Tibial nerve (tissue), 4 donors: ENCODE results near the gene SUSD1.

Experiments used
- EP300 ChIP-seq, 2 donors: sonication (generic); formaldehyde crosslinking; IDR thresholded peaks; one replicate each; pipeline ENCODE4 v1.6.1; 2017; ENCODE audit warnings: antibody characterized with exemption in 2 of 2, mild to moderate bottlenecking in 1 of 2
- POLR2A ChIP-seq, 2 donors: fragments of 450-650 bp; IDR thresholded peaks; one replicate each; pipeline ENCODE4 v1.6.1; 2017; ENCODE audit warnings: antibody characterized with exemption in 2 of 2, mild to moderate bottlenecking in 2 of 2, moderate library complexity in 2 of 2
- TF ChIP-seq, protein P1 (sequence below), 5 experiments: fragments of 200-600 bp in 3 of 5; fragments of 450-650 bp in 2 of 5; sonication (generic) in 3 of 5; IDR thresholded peaks; one replicate each; pipeline ENCODE4 v1.5.1; 2016 to 2019; ENCODE audit warnings: antibody characterized with exemption in 5 of 5, mild to moderate bottlenecking in 3 of 5, moderate library complexity in 2 of 5

GRCh38 chr9:112110777-112111113, 64.4 kb downstream of the SUSD1 start:
- TF ChIP-seq POLR2A (IDR thresholded peaks at IDR 0.05) (no peak), EP300 (IDR thresholded peaks at IDR 0.05) (no peak)
- TF ChIP-seq, protein P1, sequence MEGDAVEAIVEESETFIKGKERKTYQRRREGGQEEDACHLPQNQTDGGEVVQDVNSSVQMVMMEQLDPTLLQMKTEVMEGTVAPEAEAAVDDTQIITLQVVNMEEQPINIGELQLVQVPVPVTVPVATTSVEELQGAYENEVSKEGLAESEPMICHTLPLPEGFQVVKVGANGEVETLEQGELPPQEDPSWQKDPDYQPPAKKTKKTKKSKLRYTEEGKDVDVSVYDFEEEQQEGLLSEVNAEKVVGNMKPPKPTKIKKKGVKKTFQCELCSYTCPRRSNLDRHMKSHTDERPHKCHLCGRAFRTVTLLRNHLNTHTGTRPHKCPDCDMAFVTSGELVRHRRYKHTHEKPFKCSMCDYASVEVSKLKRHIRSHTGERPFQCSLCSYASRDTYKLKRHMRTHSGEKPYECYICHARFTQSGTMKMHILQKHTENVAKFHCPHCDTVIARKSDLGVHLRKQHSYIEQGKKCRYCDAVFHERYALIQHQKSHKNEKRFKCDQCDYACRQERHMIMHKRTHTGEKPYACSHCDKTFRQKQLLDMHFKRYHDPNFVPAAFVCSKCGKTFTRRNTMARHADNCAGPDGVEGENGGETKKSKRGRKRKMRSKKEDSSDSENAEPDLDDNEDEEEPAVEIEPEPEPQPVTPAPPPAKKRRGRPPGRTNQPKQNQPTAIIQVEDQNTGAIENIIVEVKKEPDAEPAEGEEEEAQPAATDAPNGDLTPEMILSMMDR (IDR thresholded peaks at IDR 0.05) = no peak
